ENCODE data around the gene UHRF1.
A peak's percentile ranks its signal among the peaks of the same experiment; 100 is the strongest.

GRCh38 chr19:5001615-5002014 is 92.3 kb downstream of the UHRF1 start:
- TF ChIP-seq EZH2 (IDR thresholded peaks at IDR 0.05; ENCODE audit: low read length) (no peak), CTCF (optimal IDR thresholded peaks at IDR 0.05 in 1 of 3, IDR thresholded peaks at IDR 0.05 in 1 of 3, conservative IDR thresholded peaks at IDR 0.05 in 1 of 3; ENCODE audit: extremely low read depth in 1 of 3, insufficient read depth in 2 of 3, low read length in 3 of 3) (peak; percentile 78 to 92 (median 91))

Measured in keratinocyte (primary cell).